Adrenal gland (tissue), 5 donors: ENCODE measurements around the gene RASSF5.

Source experiments
- CTCF ChIP-seq, 6 experiments: fragments of 450-650 bp in 4 of 6; fragments of 200-600 bp in 2 of 6; sonication (generic) in 1 of 6; IDR thresholded peaks; 1 replicate in 5 of 6; 2 replicates in 1 of 6; pipeline versions ENCODE4 v1.5.1 to v1.8.0; 2016 to 2021; ENCODE audit warnings: antibody characterized with exemption in 6 of 6, mild to moderate bottlenecking in 2 of 6, moderate library complexity in 1 of 6
- POLR2A ChIP-seq, 2 donors: fragments of 450-650 bp; IDR thresholded peaks; one replicate each; pipeline ENCODE4 v1.6.1; 2017; ENCODE audit warnings: antibody characterized with exemption in 2 of 2, mild to moderate bottlenecking in 2 of 2, moderate library complexity in 1 of 2
- donor health status: DM: no; HTN: no; CAD: no.

- no peak for TF ChIP-seq CTCF (IDR thresholded peaks at IDR 0.05)
- no peak for TF ChIP-seq POLR2A (IDR thresholded peaks at IDR 0.05)
Observed at GRCh38 chr1:206495493-206496046, 11.8 kb upstream of the RASSF5 start.
